SHP77 (cell line): ENCODE results near the gene SORL1.
A peak's percentile ranks its signal among the peaks of the same experiment; 100 is the strongest.

Source experiments
- DNase-seq, 2 experiments: peaks; one replicate each; lab custom pipeline; 2025; lab: John Stamatoyannopoulos, UW

Gene SORL1

GRCh38 chr11:121587182-121587581 is 135.1 kb downstream of the SORL1 start:
- no peak for DNase-seq

- no peak for DNase-seq
These were observed 136.6 kb downstream of the SORL1 start for GRCh38 chr11:121588747-121589146.

- no peak for DNase-seq
These were observed 137.9 kb downstream of the SORL1 start for GRCh38 chr11:121589946-121590537.

DNA sequence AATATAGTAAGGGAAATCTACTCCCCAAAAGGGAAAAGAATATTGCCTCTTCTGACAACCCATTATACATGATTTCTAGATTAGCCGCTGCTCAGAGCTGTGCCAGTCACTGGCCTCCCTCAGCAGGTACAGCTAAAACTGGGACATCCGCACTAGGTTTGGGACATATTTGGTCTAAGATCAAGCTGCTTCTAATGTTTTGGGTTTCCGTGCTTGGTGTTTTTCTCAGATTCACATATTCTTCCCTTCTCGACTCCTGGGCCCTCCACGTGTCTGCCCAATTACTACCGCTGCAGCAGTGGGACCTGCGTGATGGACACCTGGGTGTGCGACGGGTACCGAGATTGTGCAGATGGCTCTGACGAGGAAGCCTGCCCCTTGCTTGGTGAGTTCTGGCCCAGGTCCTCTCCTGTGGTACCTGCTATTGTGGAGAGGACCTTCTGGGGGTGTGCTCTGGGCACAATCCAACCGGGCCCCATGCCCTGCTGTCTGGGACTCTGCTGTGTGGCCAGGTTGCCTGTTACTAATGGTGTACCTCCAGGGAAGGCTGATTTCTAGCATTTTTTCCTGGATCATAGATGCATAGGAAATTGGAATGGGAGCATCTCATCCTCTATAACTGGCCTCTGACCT is 138.8 kb downstream of the SORL1 start:
- DNase-seq = no peak

DNA sequence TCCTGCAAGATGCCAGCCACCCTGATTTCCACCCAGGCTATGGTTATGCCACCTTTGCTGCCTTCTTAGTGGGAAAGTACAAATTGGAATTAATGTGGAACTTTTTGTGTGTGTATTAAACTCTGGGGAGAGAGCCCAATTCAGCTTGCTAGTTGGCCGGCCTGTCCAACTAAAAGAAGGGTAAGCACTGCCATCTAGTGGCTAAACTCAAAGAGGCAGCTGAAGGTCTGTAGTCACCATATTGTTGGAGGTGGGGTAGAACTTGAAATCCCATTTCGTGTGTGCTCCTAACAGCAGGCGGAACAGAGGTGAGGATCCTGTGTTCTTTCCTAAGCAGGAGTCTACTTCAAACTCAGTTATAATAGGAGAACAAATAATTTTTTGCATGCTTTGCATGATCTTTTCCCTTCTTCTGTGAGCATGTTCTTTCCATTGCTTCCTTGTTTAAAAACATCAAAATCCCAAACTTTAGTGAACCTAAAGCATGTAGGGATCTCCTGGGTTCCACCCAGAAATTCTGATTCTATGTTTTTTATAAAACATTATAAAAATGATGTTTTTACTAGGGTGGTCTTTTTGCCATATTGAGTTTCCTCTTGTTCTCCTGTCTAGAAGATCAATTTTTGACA is 139.4 kb downstream of the SORL1 start:
- peak; percentile 60 to 64 for DNase-seq

DNA sequence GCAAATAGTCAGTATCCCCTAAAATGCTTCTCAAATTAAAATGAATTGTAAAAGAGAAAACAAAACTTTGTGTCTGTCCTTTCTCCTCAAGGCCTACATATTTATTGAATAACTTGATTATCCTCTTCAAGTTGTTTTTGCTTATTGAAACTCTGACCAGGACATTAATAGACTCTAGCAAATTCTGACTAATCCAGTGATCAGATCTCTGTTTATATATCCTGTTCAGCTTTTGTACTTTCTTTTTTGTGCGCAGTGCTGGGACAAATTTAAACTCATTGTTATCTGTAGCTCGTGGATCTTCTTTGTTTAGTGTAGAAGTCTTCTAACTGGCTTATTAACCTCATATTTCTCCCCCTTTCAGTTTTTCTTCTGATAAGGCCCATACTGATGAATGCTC is 140.6 kb downstream of the SORL1 start:
- no peak for DNase-seq

GRCh38 chr11:121595717-121596161 is 143.6 kb downstream of the SORL1 start:
- no peak for DNase-seq

DNA sequence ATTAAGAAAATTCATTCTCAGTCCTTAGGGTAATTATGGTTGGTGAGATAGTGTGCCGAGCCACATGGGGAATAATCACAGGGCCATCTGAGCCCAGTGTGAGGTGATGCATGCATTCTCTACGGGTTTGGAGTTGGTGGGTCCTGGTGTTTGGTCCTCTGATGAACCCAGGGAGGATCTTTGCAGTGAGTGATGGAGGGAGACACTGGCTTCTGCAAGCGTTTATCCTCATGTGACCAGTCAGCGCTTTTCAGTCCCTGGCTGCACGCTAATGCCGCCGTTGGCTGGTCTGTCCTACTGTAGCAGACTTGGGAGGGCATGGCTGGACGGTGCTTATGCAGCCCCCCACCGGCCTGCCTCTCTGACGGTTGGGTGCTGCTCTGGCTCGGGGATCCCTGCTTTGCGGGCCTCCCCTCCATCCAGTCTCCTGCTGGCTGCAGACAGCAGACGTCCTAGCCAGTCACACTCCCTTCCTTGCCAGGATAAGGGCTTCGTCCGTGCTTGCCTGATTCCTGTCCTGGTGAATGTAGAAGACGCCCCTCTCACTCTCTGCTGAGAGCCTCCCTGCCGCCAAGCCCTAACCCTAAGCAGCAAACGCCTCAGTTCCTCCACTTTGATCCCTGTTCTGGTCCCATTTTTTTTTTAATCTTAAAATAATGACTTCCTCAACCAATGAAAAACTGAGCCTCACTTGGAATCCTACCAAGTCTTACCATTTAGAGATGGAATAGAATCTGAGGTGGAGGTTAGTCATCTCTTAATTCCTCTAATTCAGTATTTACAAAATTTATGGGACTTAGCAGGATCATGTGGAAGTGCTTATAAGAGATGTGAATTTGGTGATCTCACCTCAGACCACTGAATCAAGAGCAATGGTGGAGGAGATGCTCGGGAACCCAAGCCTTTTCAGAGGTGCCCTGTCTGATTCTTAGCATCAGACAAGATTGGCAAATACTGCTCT is 144.4 kb downstream of the SORL1 start:
- no peak for DNase-seq

DNA sequence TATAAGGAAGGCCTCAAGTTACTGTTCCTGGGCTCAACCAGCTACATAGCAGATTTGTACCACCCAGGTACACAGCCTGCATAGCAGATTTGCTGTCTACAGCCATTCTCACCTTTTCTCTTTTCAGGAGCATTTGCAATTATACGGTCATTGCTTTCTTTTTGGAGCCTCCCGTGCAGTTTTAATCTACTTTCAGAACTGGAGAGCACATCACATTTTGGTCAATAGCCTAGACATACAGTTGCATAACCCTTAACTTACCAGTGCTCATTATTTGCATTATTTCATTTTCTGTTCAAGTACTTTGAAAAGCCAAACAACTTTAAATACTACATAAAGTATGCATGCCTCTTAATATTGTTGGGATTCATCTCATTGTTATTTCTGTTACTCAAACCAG is 151.2 kb downstream of the SORL1 start:
- DNase-seq = no peak

DNA sequence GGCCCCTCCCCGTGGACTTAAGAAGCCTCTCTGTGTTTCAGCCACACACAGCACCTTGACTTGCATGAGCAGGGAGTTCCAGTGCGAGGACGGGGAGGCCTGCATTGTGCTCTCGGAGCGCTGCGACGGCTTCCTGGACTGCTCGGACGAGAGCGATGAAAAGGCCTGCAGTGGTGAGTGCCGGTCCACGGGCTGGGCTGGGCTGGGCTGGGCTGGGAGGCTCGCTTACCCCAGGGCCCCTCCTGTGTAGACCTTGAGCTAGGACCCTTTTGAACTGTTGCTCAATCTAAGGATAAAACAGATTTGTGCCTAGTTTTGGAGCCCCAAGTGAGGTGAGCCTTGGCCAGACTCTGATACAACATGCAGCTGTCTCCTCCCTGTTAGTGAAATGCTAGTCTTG is 152.0 kb downstream of the SORL1 start:
- no peak for DNase-seq

DNA sequence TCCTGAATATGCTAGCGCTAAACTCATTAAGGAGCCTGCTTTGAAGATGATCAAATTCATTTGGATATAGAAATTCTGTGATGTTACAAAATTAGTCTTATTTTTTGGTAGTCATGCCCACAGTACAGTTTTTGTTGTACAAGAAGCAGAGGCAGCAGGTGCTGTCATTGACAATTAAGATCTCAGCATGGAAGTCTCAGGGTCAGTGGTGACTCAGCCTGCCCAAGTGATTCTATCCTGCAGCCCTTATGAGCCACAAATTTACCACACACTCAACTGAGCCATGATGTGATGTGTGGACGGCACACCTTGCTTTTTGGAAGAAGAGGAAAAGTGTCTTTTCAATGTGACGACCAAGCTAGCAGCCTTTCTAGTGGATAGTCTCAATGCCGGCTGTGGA is 154.2 kb downstream of the SORL1 start:
- DNase-seq = no peak

DNA sequence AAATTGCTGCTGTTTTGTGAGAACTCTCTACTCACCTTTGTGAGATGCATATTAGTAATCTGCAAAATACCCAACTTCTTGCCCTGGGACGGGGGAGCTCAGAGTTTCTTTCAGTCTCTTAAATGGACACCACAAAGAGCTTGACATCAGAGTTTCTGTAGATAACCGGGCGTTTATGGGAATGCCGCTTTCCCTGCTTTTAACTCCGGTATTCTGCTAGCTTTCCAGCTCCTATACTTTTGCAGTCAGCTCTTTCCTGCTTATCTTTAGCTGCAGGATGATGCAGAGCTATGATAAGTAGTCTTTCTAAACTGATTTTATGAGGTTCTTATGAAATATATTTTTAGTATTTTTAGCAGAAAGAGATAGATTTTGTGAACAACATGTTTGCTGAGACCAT is 155.2 kb downstream of the SORL1 start:
- no peak for DNase-seq

DNA sequence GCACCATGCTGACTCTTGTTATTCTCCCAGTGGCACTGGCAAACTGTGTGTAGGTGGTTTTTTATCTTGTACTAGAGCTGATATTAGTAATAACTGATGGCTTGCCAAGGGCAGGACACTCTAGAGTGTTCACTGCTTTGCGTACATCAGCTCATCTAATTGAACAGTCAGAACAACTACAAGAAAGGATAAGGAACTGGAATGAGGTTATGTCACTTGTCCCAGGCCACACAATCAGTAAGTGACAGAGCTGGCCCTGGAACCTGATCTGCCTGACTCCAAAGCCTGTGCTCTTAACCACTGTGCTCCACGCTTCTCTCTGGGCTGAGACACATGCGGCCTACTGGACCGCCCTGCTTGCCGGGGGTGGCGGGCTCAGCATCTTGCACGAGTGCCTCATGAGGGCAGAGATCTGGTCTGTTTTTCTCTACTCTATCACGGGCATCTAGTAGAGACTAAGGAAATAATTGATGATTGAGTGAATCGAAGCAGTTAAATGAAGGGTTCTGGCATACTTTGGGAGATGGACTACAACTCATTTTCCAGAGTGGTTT is 156.5 kb downstream of the SORL1 start:
- DNase-seq = no peak

GRCh38 chr11:121610706-121611105 is 158.6 kb downstream of the SORL1 start:
- DNase-seq = no peak

GRCh38 chr11:121611242-121611641 is 159.1 kb downstream of the SORL1 start:
- no peak for DNase-seq

GRCh38 chr11:121613724-121614123 is 161.6 kb downstream of the SORL1 start:
- DNase-seq = no peak

- no peak for DNase-seq
These were observed 162.6 kb downstream of the SORL1 start for GRCh38 chr11:121614636-121615240.

DNA sequence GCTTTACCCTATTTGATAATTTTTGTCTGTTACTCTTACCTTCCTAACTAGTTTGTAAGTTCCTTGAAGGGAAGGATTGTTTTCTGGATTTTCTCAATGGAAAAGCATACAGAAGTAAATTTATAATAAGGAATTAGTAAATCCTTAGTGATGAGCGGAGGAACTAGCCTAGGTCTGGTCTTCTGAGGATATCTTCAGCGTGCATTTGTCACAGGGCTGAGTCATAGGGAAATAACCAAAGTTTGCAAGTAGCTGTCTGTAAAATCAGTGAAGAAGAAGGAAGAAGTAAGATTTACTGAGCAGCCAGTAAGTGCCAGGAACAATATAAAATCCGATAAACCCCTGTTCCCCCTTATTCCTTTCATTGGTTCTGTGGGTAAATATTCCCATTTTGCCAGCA is 163.4 kb downstream of the SORL1 start:
- DNase-seq = no peak

DNA sequence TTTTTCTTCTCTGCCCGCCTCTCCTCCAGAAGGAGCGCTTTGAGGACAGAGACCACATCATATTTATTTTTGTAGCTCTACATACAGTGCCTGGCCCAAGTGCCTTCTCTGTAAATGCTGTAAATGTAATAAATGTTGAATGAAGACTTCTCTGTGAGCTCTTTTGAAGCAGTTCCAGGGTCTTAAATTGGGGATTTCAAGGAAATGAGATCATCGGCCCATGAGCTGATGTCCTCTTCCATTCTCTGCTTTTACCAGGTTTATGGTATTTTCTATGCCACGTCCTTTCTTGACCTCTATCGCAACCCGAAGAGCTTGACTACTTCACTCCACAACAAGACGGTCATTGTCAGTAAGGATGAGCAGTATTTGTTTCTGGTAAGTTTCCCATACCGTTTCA is 166.4 kb downstream of the SORL1 start:
- DNase-seq = no peak

DNA sequence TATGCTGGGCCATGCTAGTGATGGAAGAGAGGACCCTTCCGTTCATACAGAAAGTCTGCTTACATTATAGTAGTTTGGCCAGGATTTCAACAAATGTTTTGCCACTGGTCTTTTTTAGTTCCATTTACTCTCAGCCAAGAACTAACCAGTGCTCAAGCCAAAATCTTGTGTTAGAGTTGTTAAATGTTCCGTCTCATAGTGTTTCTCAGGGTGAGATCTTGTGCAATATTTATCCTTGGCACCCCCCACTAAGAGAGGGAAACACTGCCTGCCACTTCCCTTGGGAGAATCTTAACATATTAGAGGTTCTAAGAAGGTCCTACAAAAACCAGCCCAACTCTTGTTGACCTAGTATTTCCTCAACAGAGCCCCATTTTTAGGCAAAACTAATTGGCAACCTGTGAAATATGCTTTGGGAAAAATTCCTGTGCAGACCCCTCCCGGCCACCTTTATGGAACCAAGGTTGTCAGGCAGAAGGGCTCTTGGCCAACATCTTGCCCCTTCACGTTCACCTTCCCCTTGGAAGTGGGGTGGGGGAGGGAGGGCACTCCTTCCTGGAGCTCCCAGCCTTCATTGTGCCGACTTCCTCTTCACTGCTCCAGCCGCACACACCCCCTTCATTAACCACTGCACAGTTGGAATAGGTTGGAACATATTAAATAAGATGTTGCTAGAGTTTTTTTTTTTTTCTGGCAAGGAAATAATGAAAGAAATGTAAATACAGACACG is 173.8 kb downstream of the SORL1 start:
- no peak for DNase-seq

GRCh38 chr11:121626507-121626875 is 174.4 kb downstream of the SORL1 start:
- DNase-seq = no peak
